GM10248 (cell line): Measurements from ENCODE around the gene EPN3.

Experiments used
- CTCF ChIA-PET: fragments of 300-600 bp; sonication (Branson Sonifier 250); formaldehyde crosslinking; extraction: SDS; loops from one replicate; lab custom pipeline; 2021; ENCODE audit warnings: antibody characterized with exemption; lab: Yijun Ruan, JAX
- POLR2A ChIA-PET: fragments of 350-650 bp; sonication (Branson Sonifier 250); formaldehyde crosslinking; extraction: SDS; loops from one replicate; lab custom pipeline; 2020; ENCODE audit warnings: antibody characterized with exemption; lab: Yijun Ruan, JAX
- DNase-seq: peaks from one replicate; pipeline ENCODE4 v3.0.0; 2012; ENCODE audit errors: extremely low spot score
- TF ChIP-seq, protein P1 (sequence below): IDR thresholded peaks from 2 replicates; pipeline ENCODE4 v1.5.1; 2012; ENCODE audit warnings: mild to moderate bottlenecking, low read depth; ENCODE audit errors: extremely low read depth, missing control alignments, control extremely low read depth

The EPN3 gene

DNA sequence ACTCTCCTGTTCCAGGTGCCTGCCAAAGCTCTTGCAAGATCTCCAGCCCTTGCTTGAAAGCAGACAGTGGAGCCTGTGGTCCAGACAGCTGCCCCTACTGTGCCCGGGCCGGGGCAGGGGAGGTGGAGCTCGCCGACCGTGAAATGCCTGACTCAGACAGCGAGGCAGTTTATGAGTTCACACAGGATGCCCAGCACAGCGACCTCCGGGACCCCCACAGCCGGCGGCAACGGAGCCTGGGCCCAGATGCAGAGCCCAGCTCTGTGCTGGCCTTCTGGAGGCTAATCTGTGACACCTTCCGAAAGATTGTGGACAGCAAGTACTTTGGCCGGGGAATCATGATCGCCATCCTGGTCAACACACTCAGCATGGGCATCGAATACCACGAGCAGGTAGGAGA is 45.6 kb downstream of the EPN3 start:
- ChIA-PET POLR2A (no interaction called here), CTCF (interaction anchor here (0.9 to 1.6 kb wide), 3 partner anchors 10 to 52 kb away, joined by 3 to 5 read pairs (median 3); no protein-coding TSS in a partner anchor)
- TF ChIP-seq, protein P1, sequence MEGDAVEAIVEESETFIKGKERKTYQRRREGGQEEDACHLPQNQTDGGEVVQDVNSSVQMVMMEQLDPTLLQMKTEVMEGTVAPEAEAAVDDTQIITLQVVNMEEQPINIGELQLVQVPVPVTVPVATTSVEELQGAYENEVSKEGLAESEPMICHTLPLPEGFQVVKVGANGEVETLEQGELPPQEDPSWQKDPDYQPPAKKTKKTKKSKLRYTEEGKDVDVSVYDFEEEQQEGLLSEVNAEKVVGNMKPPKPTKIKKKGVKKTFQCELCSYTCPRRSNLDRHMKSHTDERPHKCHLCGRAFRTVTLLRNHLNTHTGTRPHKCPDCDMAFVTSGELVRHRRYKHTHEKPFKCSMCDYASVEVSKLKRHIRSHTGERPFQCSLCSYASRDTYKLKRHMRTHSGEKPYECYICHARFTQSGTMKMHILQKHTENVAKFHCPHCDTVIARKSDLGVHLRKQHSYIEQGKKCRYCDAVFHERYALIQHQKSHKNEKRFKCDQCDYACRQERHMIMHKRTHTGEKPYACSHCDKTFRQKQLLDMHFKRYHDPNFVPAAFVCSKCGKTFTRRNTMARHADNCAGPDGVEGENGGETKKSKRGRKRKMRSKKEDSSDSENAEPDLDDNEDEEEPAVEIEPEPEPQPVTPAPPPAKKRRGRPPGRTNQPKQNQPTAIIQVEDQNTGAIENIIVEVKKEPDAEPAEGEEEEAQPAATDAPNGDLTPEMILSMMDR, result no peak
- no peak for DNase-seq

DNA sequence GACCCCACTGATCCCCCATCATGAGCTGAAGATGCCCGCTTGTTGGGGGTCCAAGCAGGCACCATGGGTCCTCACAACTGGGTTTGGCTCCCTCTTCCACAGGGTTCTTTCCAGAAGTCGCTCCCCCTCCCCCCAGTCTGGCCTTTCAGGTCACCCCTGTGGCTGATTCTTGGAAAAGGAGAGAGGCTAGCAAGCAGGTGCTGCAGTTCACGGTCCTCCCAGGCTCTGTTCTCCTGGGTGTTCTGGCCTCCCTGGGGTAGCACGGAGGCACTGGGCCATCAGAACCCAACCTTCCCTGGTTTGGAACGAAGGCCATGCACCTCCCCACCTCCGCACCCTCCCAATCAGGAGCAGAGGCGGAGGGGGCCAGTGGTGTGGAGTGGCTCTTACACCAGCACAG is 46.9 kb downstream of the EPN3 start:
- TF ChIP-seq, protein P1, result no peak
- ChIA-PET CTCF (interaction anchor here (1.6 kb wide), 1 partner anchor 11 kb away, joined by 3 read pairs; no protein-coding TSS in a partner anchor), POLR2A (no interaction called here)
- DNase-seq, result no peak

DNA sequence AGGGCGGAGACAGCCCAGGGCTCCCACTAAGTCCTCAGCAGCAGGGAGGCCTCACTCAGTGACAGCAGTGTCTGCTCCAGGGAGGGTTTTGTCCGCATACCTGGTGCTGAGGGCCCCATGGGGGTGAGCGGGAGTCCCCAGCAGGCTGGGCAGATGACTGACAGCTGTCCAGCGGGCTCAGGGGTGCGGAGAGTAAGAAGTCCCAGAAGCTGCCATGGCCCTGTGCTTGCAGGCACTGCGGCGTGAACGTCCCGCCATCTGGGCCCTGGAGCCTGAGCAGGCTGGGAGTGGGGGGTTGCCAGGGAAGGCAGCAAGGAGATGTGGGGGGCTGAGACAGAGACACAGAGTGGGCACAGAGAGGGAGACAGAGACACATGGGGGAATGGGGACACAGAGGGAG is 48.1 kb downstream of the EPN3 start:
- TF ChIP-seq, protein P1, result no peak
- ChIA-PET CTCF (no interaction called here), POLR2A (no interaction called here)
- DNase-seq, result no peak

DNA sequence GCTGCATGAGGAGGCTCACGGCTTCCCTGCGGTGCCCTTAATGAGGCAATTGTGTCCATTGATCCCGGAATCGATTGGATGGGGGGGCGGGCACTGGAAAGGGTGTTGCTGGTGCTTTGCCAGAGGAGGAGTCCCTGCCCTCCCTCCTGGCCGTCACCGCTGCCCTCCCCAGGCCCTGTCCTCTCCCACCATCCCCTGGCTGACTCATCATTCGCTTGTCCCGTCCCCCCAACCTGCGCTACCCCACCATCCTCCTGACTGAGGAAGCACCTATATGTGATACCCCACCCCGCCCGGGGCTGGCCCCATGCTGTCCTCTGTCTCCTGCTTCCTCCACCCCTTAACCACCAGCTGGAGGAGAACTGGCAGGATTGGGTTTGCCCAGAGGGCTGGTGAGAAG is 48.8 kb downstream of the EPN3 start:
- CTCF ChIA-PET, result no interaction called here
- TF ChIP-seq, protein P1, result no peak
- POLR2A ChIA-PET, result no interaction called here
- no peak for DNase-seq

DNA sequence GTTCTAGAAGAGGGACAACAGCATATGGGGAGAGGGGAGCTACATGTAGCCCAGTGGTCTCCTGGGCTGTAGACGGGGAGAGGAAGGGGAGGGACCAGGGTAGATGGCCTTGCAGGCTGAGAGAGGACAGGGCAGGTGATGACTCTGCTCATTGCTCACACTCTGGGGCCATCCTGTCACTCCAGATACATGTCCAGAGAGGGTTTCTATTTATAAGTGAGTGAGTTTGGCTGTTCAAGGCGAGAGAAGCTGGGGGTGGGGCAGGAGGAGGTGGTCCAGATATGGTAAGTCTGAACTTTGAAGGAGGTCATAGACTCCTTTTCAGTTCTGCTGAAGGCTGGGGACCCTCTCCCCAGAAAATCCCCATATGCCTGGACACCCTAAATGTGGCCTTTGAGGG is 50.2 kb downstream of the EPN3 start:
- TF ChIP-seq, protein P1, result no peak
- no peak for DNase-seq
- ChIA-PET CTCF (interaction anchor here (1.4 kb wide), 1 partner anchor 105 kb away, joined by 3 read pairs; the partner anchor contains the start of gene RSAD1), POLR2A (no interaction called here)

DNA sequence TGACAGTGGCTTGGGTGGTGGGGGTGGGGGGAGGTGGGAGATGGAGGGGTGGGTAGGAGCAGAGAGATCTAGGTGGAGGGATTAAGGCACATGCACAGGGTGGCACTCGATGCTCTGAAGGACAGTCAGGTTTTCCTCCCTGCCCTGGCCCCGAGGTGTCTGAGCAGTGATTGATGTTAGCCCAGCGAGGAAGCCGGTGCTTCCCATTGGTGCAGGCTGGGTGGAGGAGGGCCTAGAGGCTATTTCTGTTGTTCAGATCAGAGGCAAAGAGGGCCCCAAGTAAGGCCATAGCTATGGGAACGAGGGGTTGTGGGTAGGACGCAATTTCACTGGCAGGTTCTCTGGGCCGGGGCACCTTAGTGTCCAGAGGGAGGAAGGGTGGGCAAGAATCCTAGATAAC is 51.1 kb downstream of the EPN3 start:
- TF ChIP-seq, protein P1, result no peak
- ChIA-PET POLR2A (no interaction called here), CTCF (interaction anchor here (1.4 kb wide), 1 partner anchor 106 kb away, joined by 3 read pairs; the partner anchor contains the start of gene RSAD1)
- DNase-seq, result no peak

DNA sequence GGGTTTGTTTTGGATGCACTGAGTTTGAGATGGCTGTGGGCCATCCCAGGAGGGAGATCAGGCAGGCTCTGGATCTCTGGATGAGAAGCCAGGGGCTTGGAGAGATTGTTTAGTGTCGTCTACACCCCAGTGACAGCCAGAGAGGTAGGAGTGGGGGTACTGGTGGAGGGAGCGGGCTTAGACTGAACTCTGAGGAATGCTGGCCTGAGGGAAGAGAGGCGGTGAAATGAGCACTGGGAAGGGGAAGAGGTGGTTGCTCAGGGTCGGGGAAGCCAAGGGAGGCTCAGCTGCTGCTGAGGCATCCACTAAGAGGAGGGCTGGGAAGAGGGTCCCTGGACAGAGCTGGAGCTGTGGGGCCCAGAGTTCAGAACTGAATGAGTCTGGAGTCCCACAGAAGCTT is 51.6 kb downstream of the EPN3 start:
- TF ChIP-seq, protein P1, result no peak
- ChIA-PET POLR2A (no interaction called here), CTCF (interaction anchor here (1.4 kb wide), 1 partner anchor 9 kb away, joined by 3 read pairs; no protein-coding TSS in a partner anchor)
- DNase-seq, result no peak
